Thyroid gland (tissue), 4 donors: Measurements from ENCODE around the gene SYNJ2.

ENCODE experiments used
- POLR2A ChIP-seq, 2 donors: fragments of 450-650 bp; IDR thresholded peaks; one replicate each; pipeline ENCODE4 v1.6.1; 2017; ENCODE audit warnings: antibody characterized with exemption in 2 of 2, mild to moderate bottlenecking in 2 of 2, moderate library complexity in 1 of 2
- TF ChIP-seq, protein P1 (sequence below), 6 experiments: fragments of 200-600 bp in 3 of 6; fragments of 450-650 bp in 3 of 6; sonication (generic) in 3 of 6; IDR thresholded peaks; one replicate each; pipeline ENCODE4 v1.5.1; 2016 to 2019; ENCODE audit warnings: antibody characterized with exemption in 6 of 6, mild to moderate bottlenecking in 2 of 6, inconsistent platforms in 1 of 6, moderate library complexity in 1 of 6

DNA sequence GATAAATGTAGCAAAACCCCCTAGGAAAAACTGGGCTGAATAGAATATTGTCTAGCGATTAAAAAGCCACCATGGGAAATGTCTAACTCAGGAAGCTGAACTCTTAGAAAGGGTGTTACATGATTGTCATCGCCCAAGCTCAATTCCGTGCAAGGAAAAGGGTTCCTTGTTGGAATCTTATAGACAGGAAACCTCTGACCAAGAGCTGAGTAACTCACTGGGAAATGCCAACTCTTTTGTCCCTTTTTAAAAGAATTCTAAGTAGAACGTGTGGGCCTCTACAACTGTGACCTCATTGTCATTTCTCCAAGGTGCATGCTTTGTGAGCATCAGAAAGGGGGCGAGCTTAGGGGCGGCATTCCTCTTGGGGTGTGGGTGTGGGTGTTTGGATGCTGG is 88.1 kb downstream of the SYNJ2 start:
- TF ChIP-seq, protein P1, sequence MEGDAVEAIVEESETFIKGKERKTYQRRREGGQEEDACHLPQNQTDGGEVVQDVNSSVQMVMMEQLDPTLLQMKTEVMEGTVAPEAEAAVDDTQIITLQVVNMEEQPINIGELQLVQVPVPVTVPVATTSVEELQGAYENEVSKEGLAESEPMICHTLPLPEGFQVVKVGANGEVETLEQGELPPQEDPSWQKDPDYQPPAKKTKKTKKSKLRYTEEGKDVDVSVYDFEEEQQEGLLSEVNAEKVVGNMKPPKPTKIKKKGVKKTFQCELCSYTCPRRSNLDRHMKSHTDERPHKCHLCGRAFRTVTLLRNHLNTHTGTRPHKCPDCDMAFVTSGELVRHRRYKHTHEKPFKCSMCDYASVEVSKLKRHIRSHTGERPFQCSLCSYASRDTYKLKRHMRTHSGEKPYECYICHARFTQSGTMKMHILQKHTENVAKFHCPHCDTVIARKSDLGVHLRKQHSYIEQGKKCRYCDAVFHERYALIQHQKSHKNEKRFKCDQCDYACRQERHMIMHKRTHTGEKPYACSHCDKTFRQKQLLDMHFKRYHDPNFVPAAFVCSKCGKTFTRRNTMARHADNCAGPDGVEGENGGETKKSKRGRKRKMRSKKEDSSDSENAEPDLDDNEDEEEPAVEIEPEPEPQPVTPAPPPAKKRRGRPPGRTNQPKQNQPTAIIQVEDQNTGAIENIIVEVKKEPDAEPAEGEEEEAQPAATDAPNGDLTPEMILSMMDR (IDR thresholded peaks at IDR 0.05), result no peak
- no peak for TF ChIP-seq POLR2A (IDR thresholded peaks at IDR 0.05)
